GM21528 (cell line): ENCODE measurements around the gene MARCHF7.
"Not testable (repeated sequence)": the region's sequence is repeated elsewhere in the genome, so short reads cannot be mapped to it uniquely, and the experiment has no call there.

Source experiments
- ATAC-seq: cut with Tn5 transposase; IDR thresholded peaks from one replicate; pipeline ENCODE4 v1.9.1; 2021; ENCODE audit warnings: mild to moderate bottlenecking, moderate library complexity; ENCODE audit not compliant: unreplicated experiment, low FRiP score

The MARCHF7 gene

GRCh38 chr2:159716409-159716808 lies 4.1 kb downstream of the MARCHF7 start:
- ATAC-seq, result not testable (repeated sequence)

- ATAC-seq, result no peak
Measured at GRCh38 chr2:159716857-159717256, 4.6 kb downstream of the MARCHF7 start.

- no peak for ATAC-seq
Measured at GRCh38 chr2:159720676-159721075, 8.4 kb downstream of the MARCHF7 start.

GRCh38 chr2:159722580-159722979 lies 10.3 kb downstream of the MARCHF7 start:
- no peak for ATAC-seq

GRCh38 chr2:159724795-159725572 lies 12.7 kb downstream of the MARCHF7 start:
- not testable (repeated sequence) for ATAC-seq

GRCh38 chr2:159725713-159726112 lies 13.4 kb downstream of the MARCHF7 start:
- ATAC-seq, result no peak

- no peak for ATAC-seq
Measured at GRCh38 chr2:159728629-159729028, 16.3 kb downstream of the MARCHF7 start.

GRCh38 chr2:159735648-159736047 lies 23.3 kb downstream of the MARCHF7 start:
- no peak for ATAC-seq

GRCh38 chr2:159736048-159736447 lies 23.7 kb downstream of the MARCHF7 start:
- ATAC-seq, result no peak

- ATAC-seq, result no peak
Measured at GRCh38 chr2:159737292-159737916, 25.1 kb downstream of the MARCHF7 start.

- no peak for ATAC-seq
Measured at GRCh38 chr2:159737917-159738296, 25.6 kb downstream of the MARCHF7 start.

GRCh38 chr2:159738509-159739390 lies 26.4 kb downstream of the MARCHF7 start:
- no peak for ATAC-seq

- ATAC-seq, result no peak
Measured at GRCh38 chr2:159742846-159743245, 30.5 kb downstream of the MARCHF7 start.

- no peak for ATAC-seq
Measured at GRCh38 chr2:159744363-159744762, 32.1 kb downstream of the MARCHF7 start.

GRCh38 chr2:159745237-159745636 lies 32.9 kb downstream of the MARCHF7 start:
- not testable (repeated sequence) for ATAC-seq

- no peak for ATAC-seq
Measured at GRCh38 chr2:159748089-159748488, 35.8 kb downstream of the MARCHF7 start.

GRCh38 chr2:159750873-159751272 lies 38.6 kb downstream of the MARCHF7 start:
- ATAC-seq, result no peak

GRCh38 chr2:159753797-159754196 lies 41.5 kb downstream of the MARCHF7 start:
- no peak for ATAC-seq

- no peak for ATAC-seq
Measured at GRCh38 chr2:159755014-159755413, 42.7 kb downstream of the MARCHF7 start.

GRCh38 chr2:159755788-159756187 lies 43.5 kb downstream of the MARCHF7 start:
- ATAC-seq, result no peak

- no peak for ATAC-seq
Measured at GRCh38 chr2:159758239-159758638, 45.9 kb downstream of the MARCHF7 start.
